ENCODE results near the gene NTMT1.
"Not testable (repeated sequence)": the region's sequence is repeated elsewhere in the genome, so short reads cannot be mapped to it uniquely, and the experiment has no call there.

The NTMT1 gene

GRCh38 chr9:129661029-129661428, 35.1 kb downstream of the NTMT1 start:
- DNase-seq (ENCODE audit: insufficient read length, low spot score) (no peak), FAIRE-seq (no peak)

GRCh38 chr9:129662239-129662638, 36.3 kb downstream of the NTMT1 start:
- not testable (repeated sequence) for FAIRE-seq; DNase-seq (ENCODE audit: insufficient read length, low spot score)

More at GRCh38 chr9:129661029-129661428, 35.1 kb downstream of the NTMT1 start:
- TF ChIP-seq PAX5 (IDR thresholded peaks at IDR 0.05; ENCODE audit: insufficient read depth, low read length, severe bottlenecking) (no peak), SPI1 (IDR thresholded peaks at IDR 0.05; ENCODE audit: low read depth, low read length) (no peak), POU2F2 (IDR thresholded peaks at IDR 0.05; ENCODE audit: low read depth, low read length) (no peak), POLR2A (IDR thresholded peaks at IDR 0.05; ENCODE audit: low read depth, low read length) (no peak), TAF1 (IDR thresholded peaks at IDR 0.05; ENCODE audit: low read depth, low read length) (no peak), POLR2AphosphoS5 (IDR thresholded peaks at IDR 0.05; ENCODE audit: low read depth, low read length) (no peak)

GRCh38 chr9:129664746-129665388, 38.9 kb downstream of the NTMT1 start:
- TF ChIP-seq POLR2A (IDR thresholded peaks at IDR 0.05; ENCODE audit: low read depth, low read length) = no peak
- TF ChIP-seq TAF1 (IDR thresholded peaks at IDR 0.05; ENCODE audit: low read depth, low read length) = no peak
- no peak for TF ChIP-seq PAX5 (IDR thresholded peaks at IDR 0.05; ENCODE audit: insufficient read depth, low read length, severe bottlenecking)
- FAIRE-seq = no peak
- DNase-seq (ENCODE audit: insufficient read length, low spot score) = no peak

- DNase-seq (ENCODE audit: insufficient read length, low spot score) (no peak), FAIRE-seq (no peak)
- TF ChIP-seq PAX5 (IDR thresholded peaks at IDR 0.05; ENCODE audit: insufficient read depth, low read length, severe bottlenecking) (no peak), POU2F2 (IDR thresholded peaks at IDR 0.05; ENCODE audit: low read depth, low read length) (no peak), SPI1 (IDR thresholded peaks at IDR 0.05; ENCODE audit: low read depth, low read length) (no peak), POLR2AphosphoS5 (IDR thresholded peaks at IDR 0.05; ENCODE audit: low read depth, low read length) (no peak), TAF1 (IDR thresholded peaks at IDR 0.05; ENCODE audit: low read depth, low read length) (no peak), POLR2A (IDR thresholded peaks at IDR 0.05; ENCODE audit: low read depth, low read length) (no peak)
Observed at GRCh38 chr9:129665389-129665775, 39.4 kb downstream of the NTMT1 start, which contains the start of gene PRRX2. Gene PRRX2, plus strand, starts transcription at chr9:129665647. Its CDS starts 221 bp downstream, at chr9:129665868.

DNA sequence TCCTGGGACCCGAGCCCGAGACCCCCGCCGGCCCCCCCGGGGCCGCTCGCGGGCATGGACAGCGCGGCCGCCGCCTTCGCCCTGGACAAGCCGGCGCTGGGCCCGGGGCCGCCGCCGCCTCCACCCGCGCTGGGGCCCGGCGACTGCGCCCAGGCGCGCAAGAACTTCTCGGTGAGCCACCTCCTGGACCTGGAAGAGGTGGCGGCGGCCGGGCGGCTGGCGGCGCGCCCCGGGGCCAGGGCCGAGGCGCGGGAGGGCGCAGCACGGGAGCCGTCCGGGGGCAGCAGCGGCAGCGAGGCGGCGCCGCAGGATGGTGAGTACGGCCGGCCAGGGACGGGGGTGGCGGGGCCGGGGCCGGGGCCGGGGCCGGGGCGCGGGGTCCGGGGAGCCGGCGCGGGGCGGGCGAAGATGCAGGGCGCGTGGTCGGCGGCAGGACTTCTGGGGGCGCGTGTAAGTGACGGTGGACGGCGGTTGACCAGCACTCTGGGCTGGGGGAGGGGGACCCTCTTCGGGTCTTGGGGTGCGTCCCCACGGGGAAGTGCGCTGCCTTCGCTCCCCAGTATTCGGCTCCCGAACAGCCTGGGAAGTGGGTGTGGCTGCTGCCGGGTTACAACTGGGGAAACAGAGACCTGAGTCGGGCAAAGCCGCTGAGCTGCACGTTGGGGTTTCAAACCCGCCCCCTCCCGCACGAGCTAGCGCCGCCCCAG, 40.0 kb downstream of the NTMT1 start:
- DNase-seq (ENCODE audit: insufficient read length, low spot score) (no peak), FAIRE-seq (no peak)
- TF ChIP-seq TAF1 (IDR thresholded peaks at IDR 0.05; ENCODE audit: low read depth, low read length) (no peak), POLR2AphosphoS5 (IDR thresholded peaks at IDR 0.05; ENCODE audit: low read depth, low read length) (no peak)

DNA sequence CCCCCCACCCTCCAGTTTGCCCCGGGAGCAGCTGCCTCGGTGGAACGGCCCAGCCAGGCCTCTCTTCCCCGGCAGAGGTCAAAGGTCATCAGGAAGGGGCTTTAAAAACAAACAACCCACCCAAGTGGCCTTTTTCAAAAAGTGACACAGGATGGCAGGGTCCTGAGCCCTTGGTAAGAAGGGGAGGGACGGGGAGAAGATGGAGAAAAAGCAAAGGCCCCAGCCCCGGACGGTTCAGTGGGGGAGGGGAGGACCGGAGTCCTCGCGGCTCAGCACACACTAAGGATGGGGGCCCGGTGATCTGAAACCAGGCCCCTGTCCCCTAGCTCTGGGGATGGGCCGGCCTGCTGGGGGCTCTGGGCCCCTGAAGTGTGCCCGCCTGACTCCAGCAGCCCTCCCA, 40.6 kb downstream of the NTMT1 start:
- TF ChIP-seq SPI1 (IDR thresholded peaks at IDR 0.05; ENCODE audit: low read depth, low read length) (no peak), POU2F2 (IDR thresholded peaks at IDR 0.05; ENCODE audit: low read depth, low read length) (no peak), PAX5 (IDR thresholded peaks at IDR 0.05; ENCODE audit: insufficient read depth, low read length, severe bottlenecking) (no peak)
- DNase-seq (ENCODE audit: insufficient read length, low spot score) (no peak), FAIRE-seq (no peak)

DNA sequence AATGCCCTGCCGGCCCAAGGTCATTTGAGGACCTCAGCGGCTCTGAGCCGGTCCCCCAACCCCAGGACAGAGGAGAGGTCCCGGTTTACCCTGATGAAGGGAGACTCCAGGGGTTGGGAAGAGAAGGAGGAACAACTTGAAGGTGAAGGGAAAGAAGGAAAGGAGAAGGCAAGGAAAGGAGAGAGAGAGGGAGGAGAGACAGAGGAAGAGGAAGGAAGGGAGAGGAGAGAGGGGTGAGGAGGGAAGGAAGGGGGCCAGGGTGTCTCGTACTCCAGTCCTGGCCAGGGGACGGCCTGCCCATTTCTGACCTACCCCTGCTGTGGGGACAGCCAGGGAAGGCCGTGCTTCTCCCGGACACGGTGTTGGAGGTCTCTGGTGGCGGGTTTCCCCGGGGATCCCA, 41.4 kb downstream of the NTMT1 start:
- DNase-seq (ENCODE audit: insufficient read length, low spot score) = no peak
- TF ChIP-seq POLR2AphosphoS5 (IDR thresholded peaks at IDR 0.05; ENCODE audit: low read depth, low read length) (no peak), SPI1 (IDR thresholded peaks at IDR 0.05; ENCODE audit: low read depth, low read length) (no peak), POLR2A (IDR thresholded peaks at IDR 0.05; ENCODE audit: low read depth, low read length) (no peak), POU2F2 (IDR thresholded peaks at IDR 0.05; ENCODE audit: low read depth, low read length) (no peak), PAX5 (IDR thresholded peaks at IDR 0.05; ENCODE audit: insufficient read depth, low read length, severe bottlenecking) (no peak), TAF1 (IDR thresholded peaks at IDR 0.05; ENCODE audit: low read depth, low read length) (no peak)
- no peak for FAIRE-seq

DNA sequence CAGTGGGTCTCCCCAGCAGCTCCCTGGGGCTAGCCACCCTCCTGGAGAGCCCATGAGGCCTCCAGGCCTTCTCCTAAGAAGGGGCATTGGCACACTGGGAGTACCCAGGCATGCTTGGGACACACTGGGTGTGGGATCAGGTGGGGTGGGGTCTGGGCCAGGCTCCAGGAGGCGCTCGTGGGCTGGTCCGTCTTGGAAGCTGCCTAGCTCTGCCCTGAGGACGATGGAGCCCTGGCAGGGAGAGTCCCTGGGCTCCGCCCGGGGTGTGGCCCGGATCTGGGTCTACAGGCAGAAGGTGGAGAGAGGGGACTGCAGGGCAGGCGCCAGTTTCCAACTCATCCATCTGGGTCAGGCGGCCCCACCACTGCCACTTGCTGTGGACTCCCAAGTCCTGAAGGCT, 41.9 kb downstream of the NTMT1 start:
- DNase-seq (ENCODE audit: insufficient read length, low spot score) = no peak
- no peak for FAIRE-seq

GRCh38 chr9:129669141-129669718, 43.3 kb downstream of the NTMT1 start:
- TF ChIP-seq POLR2AphosphoS5 (IDR thresholded peaks at IDR 0.05; ENCODE audit: low read depth, low read length) (no peak), PAX5 (IDR thresholded peaks at IDR 0.05; ENCODE audit: insufficient read depth, low read length, severe bottlenecking) (no peak), SPI1 (IDR thresholded peaks at IDR 0.05; ENCODE audit: low read depth, low read length) (no peak), TAF1 (IDR thresholded peaks at IDR 0.05; ENCODE audit: low read depth, low read length) (no peak), POLR2A (IDR thresholded peaks at IDR 0.05; ENCODE audit: low read depth, low read length) (no peak), POU2F2 (IDR thresholded peaks at IDR 0.05; ENCODE audit: low read depth, low read length) (no peak)
- FAIRE-seq (no peak), DNase-seq (ENCODE audit: insufficient read length, low spot score) (no peak)

More for the DNA sequence above, 41.9 kb downstream of the NTMT1 start:
- no peak for TF ChIP-seq SPI1 (IDR thresholded peaks at IDR 0.05; ENCODE audit: low read depth, low read length)
- no peak for TF ChIP-seq TAF1 (IDR thresholded peaks at IDR 0.05; ENCODE audit: low read depth, low read length)
- no peak for TF ChIP-seq PAX5 (IDR thresholded peaks at IDR 0.05; ENCODE audit: insufficient read depth, low read length, severe bottlenecking)
- no peak for TF ChIP-seq POLR2AphosphoS5 (IDR thresholded peaks at IDR 0.05; ENCODE audit: low read depth, low read length)
- TF ChIP-seq POLR2A (IDR thresholded peaks at IDR 0.05; ENCODE audit: low read depth, low read length) = no peak
- TF ChIP-seq POU2F2 (IDR thresholded peaks at IDR 0.05; ENCODE audit: low read depth, low read length) = no peak

- DNase-seq (ENCODE audit: insufficient read length, low spot score) (no peak), FAIRE-seq (no peak)
- TF ChIP-seq POLR2AphosphoS5 (IDR thresholded peaks at IDR 0.05; ENCODE audit: low read depth, low read length) = no peak
Observed at GRCh38 chr9:129669946-129670345, 44.0 kb downstream of the NTMT1 start.
